ENCODE measurements around the gene UNC93A. TPM values are rescaled to one million over a fixed set of nuclear protein-coding genes. Genes with fewer than 3 reads are reported as not detected.
A peak's percentile ranks its signal among the peaks of the same experiment; 100 is the strongest.

The UNC93A gene
- total RNA-seq (2011; cell fraction: chromatin; rRNA removed; ENCODE audit: low replicate concordance), result not detected in 2 replicates
- not detected in 2 replicates for total RNA-seq (2011; cell fraction: nucleolus; rRNA removed)
- total RNA-seq (2011; cell fraction: nucleoplasm; rRNA removed), result not detected in 2 replicates
- total RNA-seq (2014; rRNA removed) (not detected in 2 replicates), total RNA-seq (2014; rRNA removed; fragmentation: Illumina TruSeq; extraction: Trizol) (not detected in 2 replicates), total RNA-seq (2015; rRNA removed; fragmentation: Illumina TruSeq; extraction: Trizol) (not detected in 2 replicates), total RNA-seq (2021) (not detected in 2 replicates), polyA plus RNA-seq (2011; rRNA removed) (not detected in 2 replicates), polyA plus RNA-seq (2014; fragmentation: Illumina TruSeq; extraction: Trizol) (not detected in 2 replicates), polyA plus RNA-seq (2014; fragmentation: Nextera tagmentation; extraction: Ambion mirVana) (not detected), polyA plus RNA-seq (2014; rRNA removed) (not detected in 2 replicates), polyA minus RNA-seq (2011; rRNA and poly(A)+ RNA removed) (not detected in 2 replicates), Bru-seq, nascent RNA (not detected), BruChase-seq, experiment 1, labeled RNA remaining after a 2-hour chase (not detected), BruChase-seq, experiment 2, labeled RNA remaining after a 6-hour chase (not detected)
- polyA plus RNA-seq (2011; cell fraction: cytosol; rRNA removed), result not detected in 2 replicates
- polyA plus RNA-seq (2011; cell fraction: nucleus; rRNA removed), result not detected in 2 replicates
- not detected in 2 replicates for polyA plus RNA-seq (2012)
- polyA minus RNA-seq (2011; cell fraction: cytosol; rRNA and poly(A)+ RNA removed), result not detected in 2 replicates
- polyA minus RNA-seq (2011; cell fraction: nucleus; rRNA and poly(A)+ RNA removed), result not detected in 2 replicates
- long read RNA-seq, experiment 1, result 0 reads
- long read RNA-seq, experiment 2, result 0 reads
- long read RNA-seq, experiment 3, result 0 reads

GRCh38 chr6:167290786-167291622, at the start of gene UNC93A:
Gene UNC93A (plus strand): TSS chr6:167291315. CDS start chr6:167291490, 175 bp downstream.
- Histone ChIP-seq H4K20me1 (replicated peaks; ENCODE audit: control insufficient read depth, insufficient read depth, low read length) (peaks cover 8% of the 10 kb centered on the region; the same call in 1 of the 2 replicates), H3K9ac (ENCODE audit: insufficient read depth in 1 of 2, low read depth in 2 of 2, low read length in 2 of 2) (no peak within 1 kb of the TSS), H3K9me3 (replicated peaks; ENCODE audit: control insufficient read depth, insufficient read depth, low read depth, low read length) (no peaks in the 10 kb centered on the region), H3K4me1 (replicated peaks in 1 of 2; ENCODE audit: control insufficient read depth in 2 of 2, insufficient read depth in 2 of 2, low read length in 2 of 2) (no peaks in the 10 kb centered on the region), H3K9me1 (ENCODE audit: control insufficient read depth, insufficient read depth, low read length) (no peaks in the 10 kb centered on the region), H3K27ac (ENCODE audit: extremely low read depth, low read depth, low read length) (no peak within 1 kb of the TSS), H2AFZ (ENCODE audit: low read depth, low read length) (no peak within 1 kb of the TSS), H3K79me2 (ENCODE audit: control insufficient read depth, insufficient read depth, low read length) (no peaks in the 10 kb centered on the region), H3K36me3 (ENCODE audit: control insufficient read depth, insufficient read depth, low read length) (no peaks in the 10 kb centered on the region), H3K4me3 (no peak within 1 kb of the TSS), H3K4me2 (ENCODE audit: insufficient read depth, low read length) (no peak within 1 kb of the TSS), H3K27me3 (ENCODE audit: control insufficient read depth in 2 of 2, insufficient read depth in 2 of 2, low read length in 2 of 2) (peaks cover 18 to 60% of the 10 kb centered on the region in 2 experiments; a peak in 4 of 5 replicates)
- CTCF ChIA-PET (ENCODE audit: low intra/inter-chr PET ratio), result no interaction called here
- intact Hi-C loops (cut with micrococcal nuclease), result no loop called here
- WGBS (ENCODE audit: insufficient coverage, low coverage, missing lambda C conversion rate), result 0% methylated on average over 7 of the region's 7 CpGs
- ATAC-seq, result no peak
- TF ChIP-seq EWSR1 (IDR thresholded peaks at IDR 0.05; ENCODE audit: borderline replicate concordance, low read depth, partially characterized antibody), result no peak
- no peak for TF ChIP-seq CBFB (CRISPR knock-in tag; IDR thresholded peaks at IDR 0.05)
- no peak for TF ChIP-seq FOXJ3 (CRISPR knock-in tag; IDR thresholded peaks at IDR 0.05)
- TF ChIP-seq MIER1 (IDR thresholded peaks at IDR 0.05; ENCODE audit: low read depth), result no peak
- TF ChIP-seq HDAC2 (IDR thresholded peaks at IDR 0.05), result no peak
- TF ChIP-seq, protein P1, sequence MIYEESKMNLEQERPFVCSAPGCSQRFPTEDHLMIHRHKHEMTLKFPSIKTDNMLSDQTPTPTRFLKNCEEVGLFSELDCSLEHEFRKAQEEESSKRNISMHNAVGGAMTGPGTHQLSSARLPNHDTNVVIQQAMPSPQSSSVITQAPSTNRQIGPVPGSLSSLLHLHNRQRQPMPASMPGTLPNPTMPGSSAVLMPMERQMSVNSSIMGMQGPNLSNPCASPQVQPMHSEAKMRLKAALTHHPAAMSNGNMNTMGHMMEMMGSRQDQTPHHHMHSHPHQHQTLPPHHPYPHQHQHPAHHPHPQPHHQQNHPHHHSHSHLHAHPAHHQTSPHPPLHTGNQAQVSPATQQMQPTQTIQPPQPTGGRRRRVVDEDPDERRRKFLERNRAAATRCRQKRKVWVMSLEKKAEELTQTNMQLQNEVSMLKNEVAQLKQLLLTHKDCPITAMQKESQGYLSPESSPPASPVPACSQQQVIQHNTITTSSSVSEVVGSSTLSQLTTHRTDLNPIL (CRISPR knock-in tag; IDR thresholded peaks at IDR 0.05), result no peak
- TF ChIP-seq SNIP1 (IDR thresholded peaks at IDR 0.05; ENCODE audit: low read depth), result no peak
- no peak for TF ChIP-seq PML (IDR thresholded peaks at IDR 0.05; ENCODE audit: low read length)
- TF ChIP-seq SNRNP70 (optimal IDR thresholded peaks at IDR 0.05; ENCODE audit: low read depth, low read length), result no peak
- no peak for TF ChIP-seq CXXC5 (CRISPR knock-in tag; IDR thresholded peaks at IDR 0.05)
- DNase-seq (ENCODE audit: extremely low read depth in 1 of 4, low spot score in 3 of 4), result no peak
- POLR2A ChIA-PET, result no interaction called here
- FAIRE-seq, result peak; percentile 48
- BruUV-seq (replicated peaks), result no TSS peak
- in situ Hi-C loops (cut with MboI), result loop anchor here (25.0 kb wide), 1 partner anchor 529 kb away; no protein-coding TSS in a partner anchor
